PC-9 (cell line): ENCODE data around the gene PLXDC2. TPM values are rescaled to one million over a fixed set of nuclear protein-coding genes. Genes with fewer than 3 reads are reported as not detected.
"Not testable (repeated sequence)": the region's sequence is repeated elsewhere in the genome, so short reads cannot be mapped to it uniquely, and the experiment has no call there.

Source experiments
- BruUV-seq: library from RNA; stranded (reverse); fragments of 400-500 nt; replicated peaks from 2 replicates; lab custom pipeline; 2021; lab: Mats Ljungman, UMichigan
- CTCF ChIA-PET: fragments of 300-600 bp; sonication (Branson Sonifier 250); formaldehyde crosslinking; loops from one replicate; lab custom pipeline; 2022; ENCODE audit warnings: antibody characterized with exemption; lab: Charles Lee
- POLR2A ChIA-PET: fragments of 300-600 bp; sonication (Branson Sonifier 250); formaldehyde crosslinking; loops from one replicate; lab custom pipeline; 2022; ENCODE audit warnings: antibody characterized with exemption; ENCODE audit not compliant: unreplicated experiment; lab: Charles Lee
- DNase-seq, 2 experiments: peaks; one replicate each; pipeline versions ENCODE4 v3.0.0 to v3.0.0-alpha.2; 2015 to 2022; ENCODE audit warnings: mixed read lengths in 1 of 2
- H2AFZ ChIP-seq: fragments of 200-600 bp; sonication (generic); 2 replicates; pipeline ENCODE4 v1.8.1; 2017; ENCODE audit warnings: antibody characterized with exemption
- H3F3A ChIP-seq: fragments of 200-600 bp; sonication (generic); 2 replicates; pipeline ENCODE4 v1.8.1; 2017; ENCODE audit warnings: antibody characterized with exemption, mild to moderate bottlenecking, low read depth; ENCODE audit not compliant: insufficient read depth
- H3K27ac ChIP-seq: fragments of 200-600 bp; sonication (generic); 2 replicates; pipeline ENCODE4 v1.6.1; 2016; ENCODE audit warnings: mixed run types
- H3K27me3 ChIP-seq: fragments of 200-600 bp; sonication (generic); 2 replicates; pipeline ENCODE4 v1.6.1; 2016; ENCODE audit warnings: low read depth, mixed run types; ENCODE audit not compliant: insufficient read depth
- H3K36me3 ChIP-seq: fragments of 200-600 bp; sonication (generic); 2 replicates; pipeline ENCODE4 v1.6.1; 2016; ENCODE audit warnings: low read depth, mixed run types
- H3K4me1 ChIP-seq: fragments of 200-600 bp; sonication (generic); replicated peaks from 2 replicates; pipeline ENCODE4 v1.6.1; 2016; ENCODE audit warnings: mixed run types; ENCODE audit not compliant: insufficient read depth
- H3K4me2 ChIP-seq: fragments of 200-600 bp; sonication (generic); 2 replicates; pipeline ENCODE4 v1.6.1; 2017; ENCODE audit warnings: mixed run types
- H3K4me3 ChIP-seq: fragments of 200-600 bp; sonication (generic); 2 replicates; pipeline ENCODE4 v1.6.1; 2016; ENCODE audit warnings: mixed run types
- H3K79me2 ChIP-seq: fragments of 200-600 bp; sonication (generic); 2 replicates; pipeline ENCODE4 v1.6.1; 2017; ENCODE audit warnings: low read depth, mixed run types
- H3K9me2 ChIP-seq: fragments of 200-600 bp; sonication (generic); 2 replicates; pipeline ENCODE4 v1.8.1; 2017; ENCODE audit warnings: mild to moderate bottlenecking; ENCODE audit not compliant: insufficient read depth
- H3K9me3 ChIP-seq: fragments of 200-600 bp; sonication (generic); 2 replicates; pipeline ENCODE4 v1.8.1; 2016; ENCODE audit warnings: low read depth; ENCODE audit not compliant: insufficient read depth
- H4K20me1 ChIP-seq: fragments of 200-600 bp; sonication (generic); 2 replicates; pipeline ENCODE4 v1.8.1; 2017; ENCODE audit not compliant: insufficient read depth
- CTCF ChIP-seq: fragments of 200-600 bp; sonication (generic); conservative IDR thresholded peaks from 2 replicates; pipeline ENCODE4 v1.6.1; 2017; ENCODE audit warnings: mixed run types, antibody characterized with exemption, mild to moderate bottlenecking, moderate library complexity
- EZH2 ChIP-seq: fragments of 200-600 bp; sonication (generic); IDR thresholded peaks from 2 replicates; pipeline ENCODE4 v1.8.0; 2017; ENCODE audit warnings: antibody characterized with exemption, low read depth
- intact Hi-C: fragments of 100-400 bp; cut with micrococcal nuclease; formaldehyde crosslinking; loops from one replicate; pipeline ENCODE4 v1.10.0; 2022; ENCODE audit not compliant: unreplicated experiment
- total RNA-seq: library from RNA; stranded (reverse); gene quantifications from 2 replicates; pipeline ENCODE4 v1.2.3, GENCODE V29; 2021

Gene PLXDC2
- total RNA-seq, 1 experiment from 2014 or later, result not detected

GRCh38 chr10:19998482-19998881 is 182.2 kb downstream of the PLXDC2 start:
- no peak overlapping the region for H2AFZ ChIP-seq
- BruUV-seq, result no TSS peak
- no peak overlapping the region for H3K27ac ChIP-seq
- H3K79me2 ChIP-seq, result no peaks in the 10 kb centered on the region
- H3K9me2 ChIP-seq, result no peaks in the 10 kb centered on the region
- H3K27me3 ChIP-seq, result no peaks in the 10 kb centered on the region
- TF ChIP-seq CTCF, result no peak
- TF ChIP-seq EZH2, result no peak
- H3K4me3 ChIP-seq, result no peak overlapping the region
- no peaks in the 10 kb centered on the region for H4K20me1 ChIP-seq
- intact Hi-C loops, result no loop called here
- ChIA-PET CTCF (no interaction called here), POLR2A (no interaction called here)
- H3K9me3 ChIP-seq, result no peaks in the 10 kb centered on the region
- H3K4me2 ChIP-seq, result no peak overlapping the region
- no peak for DNase-seq
- no peaks in the 10 kb centered on the region for H3F3A ChIP-seq
- no peaks in the 10 kb centered on the region for H3K36me3 ChIP-seq
- no peaks in the 10 kb centered on the region for H3K4me1 ChIP-seq

GRCh38 chr10:19999431-19999830 is 183.2 kb downstream of the PLXDC2 start:
- H3K4me1 ChIP-seq, result no peaks in the 10 kb centered on the region
- no peak overlapping the region for H3K27ac ChIP-seq
- H3K36me3 ChIP-seq, result no peaks in the 10 kb centered on the region
- H3K79me2 ChIP-seq, result no peaks in the 10 kb centered on the region
- DNase-seq, result no peak
- H3K9me2 ChIP-seq, result no peaks in the 10 kb centered on the region
- H3K4me2 ChIP-seq, result no peak overlapping the region
- no peak overlapping the region for H3K4me3 ChIP-seq
- POLR2A ChIA-PET, result no interaction called here
- CTCF ChIA-PET, result no interaction called here
- no peak overlapping the region for H2AFZ ChIP-seq
- BruUV-seq, result no TSS peak
- H4K20me1 ChIP-seq, result no peaks in the 10 kb centered on the region
- no peaks in the 10 kb centered on the region for H3K27me3 ChIP-seq
- intact Hi-C loops, result no loop called here
- no peaks in the 10 kb centered on the region for H3F3A ChIP-seq
- TF ChIP-seq CTCF, result no peak
- no peak for TF ChIP-seq EZH2
- H3K9me3 ChIP-seq, result no peaks in the 10 kb centered on the region

- intact Hi-C loops, H3K79me2 ChIP-seq, H2AFZ ChIP-seq, H3K27me3 ChIP-seq, H3K9me2 ChIP-seq, H3K4me2 ChIP-seq, H3K4me3 ChIP-seq, H3K9me3 ChIP-seq, H3K4me1 ChIP-seq, POLR2A ChIA-PET, DNase-seq, H3K36me3 ChIP-seq, H3K27ac ChIP-seq, BruUV-seq, H3F3A ChIP-seq, CTCF ChIA-PET, H4K20me1 ChIP-seq: not testable (repeated sequence)
Observed at GRCh38 chr10:20002026-20002425, 185.8 kb downstream of the PLXDC2 start.

GRCh38 chr10:20002657-20003056 is 186.4 kb downstream of the PLXDC2 start:
- H3K27ac ChIP-seq, result no peak overlapping the region
- no peaks in the 10 kb centered on the region for H3F3A ChIP-seq
- no peak overlapping the region for H2AFZ ChIP-seq
- BruUV-seq, result no TSS peak
- POLR2A ChIA-PET, result no interaction called here
- TF ChIP-seq CTCF (no peak), EZH2 (no peak)
- H3K4me1 ChIP-seq, result no peaks in the 10 kb centered on the region
- no peaks in the 10 kb centered on the region for H3K36me3 ChIP-seq
- no peaks in the 10 kb centered on the region for H3K9me3 ChIP-seq
- no peaks in the 10 kb centered on the region for H3K79me2 ChIP-seq
- H3K4me2 ChIP-seq, result no peak overlapping the region
- no peaks in the 10 kb centered on the region for H4K20me1 ChIP-seq
- CTCF ChIA-PET, result no interaction called here
- intact Hi-C loops, result no loop called here
- H3K9me2 ChIP-seq, result no peaks in the 10 kb centered on the region
- no peak overlapping the region for H3K4me3 ChIP-seq
- H3K27me3 ChIP-seq, result no peaks in the 10 kb centered on the region
- DNase-seq, result no peak
